Vagina (tissue), 2 donors: ENCODE results near the gene UTP14A.

Experiments used
- POLR2AphosphoS5 ChIP-seq, 2 donors: sonication (generic); formaldehyde crosslinking; IDR thresholded peaks; one replicate each; pipeline ENCODE4 v1.9.0; 2017; ENCODE audit warnings: antibody characterized with exemption in 2 of 2, mild to moderate bottlenecking in 2 of 2, low read depth in 1 of 2; ENCODE audit not compliant: insufficient read depth in 1 of 2
- TF ChIP-seq, protein P1 (sequence below), 3 experiments: fragments of 450-650 bp in 2 of 3; fragments of 200-600 bp in 1 of 3; sonication (generic) in 1 of 3; IDR thresholded peaks; one replicate each; pipeline ENCODE4 v1.5.1; 2017 to 2019; ENCODE audit warnings: antibody characterized with exemption in 3 of 3, mild to moderate bottlenecking in 2 of 3, moderate library complexity in 2 of 3

DNA sequence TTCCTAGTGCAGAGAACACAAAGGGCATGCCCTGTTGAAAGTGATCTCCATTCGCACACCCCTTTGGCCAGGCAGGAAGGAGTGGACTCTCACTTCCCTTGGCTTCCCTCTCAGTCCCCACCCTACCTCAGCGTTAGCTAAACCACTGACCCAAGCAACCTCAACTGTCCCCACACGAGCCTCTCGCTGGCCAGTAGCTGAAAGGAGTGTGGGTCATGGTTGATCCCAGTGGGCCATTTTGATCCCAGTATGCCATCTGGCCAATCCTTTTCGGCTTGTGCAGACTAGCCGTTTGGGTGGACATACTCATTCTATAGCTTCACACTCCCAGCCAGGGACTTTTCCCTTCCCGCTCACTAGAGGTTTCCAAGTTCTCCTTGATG lies 52.1 kb downstream of the UTP14A start:
- TF ChIP-seq, protein P1, sequence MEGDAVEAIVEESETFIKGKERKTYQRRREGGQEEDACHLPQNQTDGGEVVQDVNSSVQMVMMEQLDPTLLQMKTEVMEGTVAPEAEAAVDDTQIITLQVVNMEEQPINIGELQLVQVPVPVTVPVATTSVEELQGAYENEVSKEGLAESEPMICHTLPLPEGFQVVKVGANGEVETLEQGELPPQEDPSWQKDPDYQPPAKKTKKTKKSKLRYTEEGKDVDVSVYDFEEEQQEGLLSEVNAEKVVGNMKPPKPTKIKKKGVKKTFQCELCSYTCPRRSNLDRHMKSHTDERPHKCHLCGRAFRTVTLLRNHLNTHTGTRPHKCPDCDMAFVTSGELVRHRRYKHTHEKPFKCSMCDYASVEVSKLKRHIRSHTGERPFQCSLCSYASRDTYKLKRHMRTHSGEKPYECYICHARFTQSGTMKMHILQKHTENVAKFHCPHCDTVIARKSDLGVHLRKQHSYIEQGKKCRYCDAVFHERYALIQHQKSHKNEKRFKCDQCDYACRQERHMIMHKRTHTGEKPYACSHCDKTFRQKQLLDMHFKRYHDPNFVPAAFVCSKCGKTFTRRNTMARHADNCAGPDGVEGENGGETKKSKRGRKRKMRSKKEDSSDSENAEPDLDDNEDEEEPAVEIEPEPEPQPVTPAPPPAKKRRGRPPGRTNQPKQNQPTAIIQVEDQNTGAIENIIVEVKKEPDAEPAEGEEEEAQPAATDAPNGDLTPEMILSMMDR (IDR thresholded peaks at IDR 0.05) = no peak
- no peak for TF ChIP-seq POLR2AphosphoS5 (IDR thresholded peaks at IDR 0.05; ENCODE audit: insufficient read depth in 1 of 2, low read depth in 1 of 2)
